AG10803 (cell line): ENCODE measurements around the gene IFNB1.

ENCODE experiments used
- DNase-seq: peaks from one replicate; pipeline ENCODE4 v3.0.0; 2010; ENCODE audit warnings: low read depth
- H3K4me3 ChIP-seq: 2 replicates; pipeline ENCODE4 v1.5.1; 2011; ENCODE audit warnings: mild to moderate bottlenecking, low read length, control low read depth
- CTCF ChIP-seq: conservative IDR thresholded peaks from 2 replicates; pipeline ENCODE4 v1.5.1; 2011; ENCODE audit warnings: mild to moderate bottlenecking, low read length, control low read depth, inconsistent platforms

Gene IFNB1

GRCh38 chr9:21029661-21030060 is 48.1 kb downstream of the IFNB1 start:
- no peak for TF ChIP-seq CTCF
- DNase-seq = no peak

GRCh38 chr9:21028466-21028865 is 49.3 kb downstream of the IFNB1 start:
- no peak for TF ChIP-seq CTCF
- H3K4me3 ChIP-seq = no peak overlapping the region
- DNase-seq = no peak

More at GRCh38 chr9:21029661-21030060, 48.1 kb downstream of the IFNB1 start:
- H3K4me3 ChIP-seq = no peak overlapping the region

- no peak; the same call in 1 of the 2 replicates for TF ChIP-seq CTCF
- peak; percentile 41 for DNase-seq
- no peak overlapping the region for H3K4me3 ChIP-seq
Measured at GRCh38 chr9:21027295-21027694, 50.4 kb downstream of the IFNB1 start.
